ENCODE measurements around the gene CSMD2.
"Not testable (repeated sequence)": the region's sequence is repeated elsewhere in the genome, so short reads cannot be mapped to it uniquely, and the experiment has no call there.

CSMD2 gene

GRCh38 chr1:33512226-33513011 lies 652.6 kb downstream of the CSMD2 start:
- no peaks in the 10 kb centered on the region for H3K4me1 Mint-ChIP-seq
- peaks cover 2% of the 10 kb centered on the region for H3K36me3 Mint-ChIP-seq (ENCODE audit: insufficient read depth)
- no peaks in the 10 kb centered on the region for H3K9me3 Mint-ChIP-seq
- no peak overlapping the region for H3K27ac Mint-ChIP-seq (ENCODE audit: low read depth)
- H3K27me3 Mint-ChIP-seq: peaks cover 45% of the 10 kb centered on the region
- no peak overlapping the region for H3K4me3 Mint-ChIP-seq
- no peak for ATAC-seq (replicated peaks; ENCODE audit: extremely low read depth, poor library complexity, severe bottlenecking)
- no peak for DNase-seq (ENCODE audit: low spot score in 2 of 2)

- peaks cover 23% of the 10 kb centered on the region for H3K27me3 Mint-ChIP-seq
- not testable (repeated sequence) for H3K4me3 Mint-ChIP-seq; H3K27ac Mint-ChIP-seq (ENCODE audit: low read depth); H3K9me3 Mint-ChIP-seq; H3K4me1 Mint-ChIP-seq; DNase-seq (ENCODE audit: low spot score in 2 of 2); ATAC-seq (replicated peaks; ENCODE audit: extremely low read depth, poor library complexity, severe bottlenecking); H3K36me3 Mint-ChIP-seq (ENCODE audit: insufficient read depth)
These were observed 655.8 kb downstream of the CSMD2 start for GRCh38 chr1:33509276-33509675.

- Mint-ChIP-seq H3K27ac (ENCODE audit: low read depth) (no peak overlapping the region), H3K27me3 (peaks cover 23% of the 10 kb centered on the region), H3K36me3 (ENCODE audit: insufficient read depth) (no peaks in the 10 kb centered on the region), H3K9me3 (no peaks in the 10 kb centered on the region), H3K4me3 (no peak overlapping the region), H3K4me1 (no peaks in the 10 kb centered on the region)
- ATAC-seq (replicated peaks; ENCODE audit: extremely low read depth, poor library complexity, severe bottlenecking) (no peak), DNase-seq (ENCODE audit: low spot score in 2 of 2) (no peak)
These were observed 656.9 kb downstream of the CSMD2 start for GRCh38 chr1:33508151-33508550.

GRCh38 chr1:33507661-33508060 lies 657.4 kb downstream of the CSMD2 start:
- no peaks in the 10 kb centered on the region for H3K36me3 Mint-ChIP-seq (ENCODE audit: insufficient read depth)
- no peaks in the 10 kb centered on the region for H3K9me3 Mint-ChIP-seq
- no peak overlapping the region for H3K27ac Mint-ChIP-seq (ENCODE audit: low read depth)
- H3K4me3 Mint-ChIP-seq: no peak overlapping the region
- ATAC-seq (replicated peaks; ENCODE audit: extremely low read depth, poor library complexity, severe bottlenecking): no peak
- H3K27me3 Mint-ChIP-seq: peaks cover 23% of the 10 kb centered on the region
- H3K4me1 Mint-ChIP-seq: no peaks in the 10 kb centered on the region
- no peak for DNase-seq (ENCODE audit: low spot score in 2 of 2)

- Mint-ChIP-seq H3K9me3 (no peaks in the 10 kb centered on the region), H3K27me3 (no peaks in the 10 kb centered on the region), H3K4me3 (no peak overlapping the region), H3K27ac (ENCODE audit: low read depth) (no peak overlapping the region), H3K36me3 (ENCODE audit: insufficient read depth) (peaks cover 2% of the 10 kb centered on the region), H3K4me1 (no peaks in the 10 kb centered on the region)
- ATAC-seq (replicated peaks; ENCODE audit: extremely low read depth, poor library complexity, severe bottlenecking): no peak
- no peak for DNase-seq (ENCODE audit: low spot score in 2 of 2)
These were observed 661.5 kb downstream of the CSMD2 start for GRCh38 chr1:33503506-33503905.

- H3K27me3 Mint-ChIP-seq: no peaks in the 10 kb centered on the region
- no peak overlapping the region for H3K27ac Mint-ChIP-seq (ENCODE audit: low read depth)
- ATAC-seq (replicated peaks; ENCODE audit: extremely low read depth, poor library complexity, severe bottlenecking): no peak
These were observed 662.3 kb downstream of the CSMD2 start for GRCh38 chr1:33502726-33503125.

GRCh38 chr1:33501774-33502173 lies 663.3 kb downstream of the CSMD2 start:
- Mint-ChIP-seq H3K36me3 (ENCODE audit: insufficient read depth) (peaks cover 2% of the 10 kb centered on the region), H3K4me3 (no peak overlapping the region), H3K4me1 (no peaks in the 10 kb centered on the region), H3K27ac (ENCODE audit: low read depth) (no peak overlapping the region), H3K9me3 (peaks cover 7% of the 10 kb centered on the region), H3K27me3 (no peaks in the 10 kb centered on the region)
- DNase-seq (ENCODE audit: low spot score in 2 of 2): no peak
- no peak for ATAC-seq (replicated peaks; ENCODE audit: extremely low read depth, poor library complexity, severe bottlenecking)

More at GRCh38 chr1:33502726-33503125, 662.3 kb downstream of the CSMD2 start:
- H3K9me3 Mint-ChIP-seq: no peaks in the 10 kb centered on the region
- H3K36me3 Mint-ChIP-seq (ENCODE audit: insufficient read depth): peaks cover 2% of the 10 kb centered on the region
- H3K4me1 Mint-ChIP-seq: no peaks in the 10 kb centered on the region
- H3K4me3 Mint-ChIP-seq: no peak overlapping the region
- DNase-seq (ENCODE audit: low spot score in 2 of 2): no peak

- Mint-ChIP-seq H3K9me3 (peaks cover 7% of the 10 kb centered on the region), H3K4me3 (no peak overlapping the region), H3K36me3 (ENCODE audit: insufficient read depth) (peaks cover 2% of the 10 kb centered on the region), H3K27ac (ENCODE audit: low read depth) (no peak overlapping the region), H3K4me1 (no peaks in the 10 kb centered on the region), H3K27me3 (no peaks in the 10 kb centered on the region)
- ATAC-seq (replicated peaks; ENCODE audit: extremely low read depth, poor library complexity, severe bottlenecking): no peak
- no peak for DNase-seq (ENCODE audit: low spot score in 2 of 2)
These were observed 663.7 kb downstream of the CSMD2 start for GRCh38 chr1:33501309-33501708.

GRCh38 chr1:33500547-33500946 lies 664.5 kb downstream of the CSMD2 start:
- H3K4me1 Mint-ChIP-seq: no peaks in the 10 kb centered on the region
- ATAC-seq (replicated peaks; ENCODE audit: extremely low read depth, poor library complexity, severe bottlenecking): no peak
- H3K27ac Mint-ChIP-seq (ENCODE audit: low read depth): no peak overlapping the region
- DNase-seq (ENCODE audit: low spot score in 2 of 2): no peak
- H3K27me3 Mint-ChIP-seq: no peaks in the 10 kb centered on the region
- no peak overlapping the region for H3K4me3 Mint-ChIP-seq
- H3K36me3 Mint-ChIP-seq (ENCODE audit: insufficient read depth): peaks cover 2% of the 10 kb centered on the region
- H3K9me3 Mint-ChIP-seq: peaks cover 7% of the 10 kb centered on the region

GRCh38 chr1:33497410-33497809 lies 667.6 kb downstream of the CSMD2 start:
- Mint-ChIP-seq H3K27ac (ENCODE audit: low read depth) (no peak overlapping the region), H3K4me3 (no peak overlapping the region), H3K9me3 (peaks cover 21% of the 10 kb centered on the region), H3K27me3 (no peaks in the 10 kb centered on the region), H3K36me3 (ENCODE audit: insufficient read depth) (peaks cover under 1% of the 10 kb centered on the region), H3K4me1 (no peaks in the 10 kb centered on the region)
- ATAC-seq (replicated peaks; ENCODE audit: extremely low read depth, poor library complexity, severe bottlenecking) (no peak), DNase-seq (ENCODE audit: low spot score in 2 of 2) (no peak)

GRCh38 chr1:33494929-33495328 lies 670.1 kb downstream of the CSMD2 start:
- Mint-ChIP-seq H3K36me3 (ENCODE audit: insufficient read depth) (no peaks in the 10 kb centered on the region), H3K4me1 (no peaks in the 10 kb centered on the region), H3K27ac (ENCODE audit: low read depth) (no peak overlapping the region), H3K4me3 (no peak overlapping the region), H3K9me3 (peaks cover 21% of the 10 kb centered on the region), H3K27me3 (no peaks in the 10 kb centered on the region)
- no peak for ATAC-seq (replicated peaks; ENCODE audit: extremely low read depth, poor library complexity, severe bottlenecking)
- no peak for DNase-seq (ENCODE audit: low spot score in 2 of 2)

GRCh38 chr1:33488624-33489023 lies 676.4 kb downstream of the CSMD2 start:
- no peak for DNase-seq (ENCODE audit: low spot score in 2 of 2)
- no peaks in the 10 kb centered on the region for H3K4me1 Mint-ChIP-seq
- H3K27ac Mint-ChIP-seq (ENCODE audit: low read depth): no peak overlapping the region
- ATAC-seq (replicated peaks; ENCODE audit: extremely low read depth, poor library complexity, severe bottlenecking): no peak
- H3K36me3 Mint-ChIP-seq (ENCODE audit: insufficient read depth): peaks cover 9% of the 10 kb centered on the region
- no peaks in the 10 kb centered on the region for H3K27me3 Mint-ChIP-seq
- peaks cover 8% of the 10 kb centered on the region for H3K9me3 Mint-ChIP-seq
- no peak overlapping the region for H3K4me3 Mint-ChIP-seq

- ATAC-seq (replicated peaks; ENCODE audit: extremely low read depth, poor library complexity, severe bottlenecking): no peak
- no peak overlapping the region for H3K27ac Mint-ChIP-seq (ENCODE audit: low read depth)
- H3K4me1 Mint-ChIP-seq: peaks cover 14% of the 10 kb centered on the region
- peaks cover 6% of the 10 kb centered on the region for H3K9me3 Mint-ChIP-seq
- no peak for DNase-seq (ENCODE audit: low spot score in 2 of 2)
- H3K4me3 Mint-ChIP-seq: no peak overlapping the region
- H3K27me3 Mint-ChIP-seq: no peaks in the 10 kb centered on the region
- H3K36me3 Mint-ChIP-seq (ENCODE audit: insufficient read depth): peaks cover 5% of the 10 kb centered on the region
These were observed 682.6 kb downstream of the CSMD2 start for GRCh38 chr1:33482412-33482811.
